ENCODE data around the gene TEX47. TPM values are rescaled to one million over a fixed set of nuclear protein-coding genes. Genes with fewer than 3 reads are reported as not detected.

Gene TEX47
- polyA plus RNA-seq, 3 donors, result not detected

- Mint-ChIP-seq H3K27ac (peak overlapping the region in 1 of 7 donors; percentile 77), H3K27me3 (ENCODE audit: low read depth in 3 of 3) (peaks cover 42 to 66% (median 53%) of the 10 kb centered on the region in 3 donors), H3K9me3 (peaks cover 0 to 3% (median 1%) of the 10 kb centered on the region in 7 donors), H3K4me3 (peak overlapping the region in 1 of 2 donors; percentile 68), H3K4me1 (peaks cover 4% of the 10 kb centered on the region), H3K36me3 (no peaks in the 10 kb centered on the region)
- TF ChIP-seq, protein P1, sequence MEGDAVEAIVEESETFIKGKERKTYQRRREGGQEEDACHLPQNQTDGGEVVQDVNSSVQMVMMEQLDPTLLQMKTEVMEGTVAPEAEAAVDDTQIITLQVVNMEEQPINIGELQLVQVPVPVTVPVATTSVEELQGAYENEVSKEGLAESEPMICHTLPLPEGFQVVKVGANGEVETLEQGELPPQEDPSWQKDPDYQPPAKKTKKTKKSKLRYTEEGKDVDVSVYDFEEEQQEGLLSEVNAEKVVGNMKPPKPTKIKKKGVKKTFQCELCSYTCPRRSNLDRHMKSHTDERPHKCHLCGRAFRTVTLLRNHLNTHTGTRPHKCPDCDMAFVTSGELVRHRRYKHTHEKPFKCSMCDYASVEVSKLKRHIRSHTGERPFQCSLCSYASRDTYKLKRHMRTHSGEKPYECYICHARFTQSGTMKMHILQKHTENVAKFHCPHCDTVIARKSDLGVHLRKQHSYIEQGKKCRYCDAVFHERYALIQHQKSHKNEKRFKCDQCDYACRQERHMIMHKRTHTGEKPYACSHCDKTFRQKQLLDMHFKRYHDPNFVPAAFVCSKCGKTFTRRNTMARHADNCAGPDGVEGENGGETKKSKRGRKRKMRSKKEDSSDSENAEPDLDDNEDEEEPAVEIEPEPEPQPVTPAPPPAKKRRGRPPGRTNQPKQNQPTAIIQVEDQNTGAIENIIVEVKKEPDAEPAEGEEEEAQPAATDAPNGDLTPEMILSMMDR (IDR thresholded peaks at IDR 0.05), result no peak
- no peaks in the 10 kb centered on the region for H4K20me1 ChIP-seq (ENCODE audit: insufficient read depth, low read length)
- H3K36me3 ChIP-seq (replicated peaks in 1 of 2; ENCODE audit: control insufficient read depth in 1 of 2, insufficient read depth in 2 of 2, low read length in 2 of 2), result no peaks in the 10 kb centered on the region
- H2AFZ ChIP-seq (ENCODE audit: insufficient read depth, low read depth, low read length, poor library complexity, severe bottlenecking), result no peak overlapping the region
- WGBS (ENCODE audit: insufficient coverage), result 5% methylated on average over 21 of the region's 33 CpGs
- DNase-seq, result no peak
- intact Hi-C loops (cut with micrococcal nuclease), result no loop called here
- H3K9me3 ChIP-seq (replicated peaks in 1 of 2; ENCODE audit: control insufficient read depth in 1 of 2, insufficient read depth in 1 of 2, low read length in 2 of 2), result peaks cover 0 to 8% of the 10 kb centered on the region in 2 donors
- no peak overlapping the region for H3K4me2 ChIP-seq (replicated peaks; ENCODE audit: extremely low read depth, low read length, poor library complexity, severe bottlenecking)
- no peak overlapping the region for H3K9ac ChIP-seq (ENCODE audit: insufficient read depth, low read length, poor library complexity, severe bottlenecking)
- H3K4me1 ChIP-seq (ENCODE audit: control insufficient read depth in 1 of 2, insufficient read depth in 2 of 2, low read length in 2 of 2), result no peaks in the 10 kb centered on the region
- H3K79me2 ChIP-seq (ENCODE audit: insufficient read depth, low read length), result no peaks in the 10 kb centered on the region
- H3K27ac ChIP-seq (ENCODE audit: low read depth in 1 of 2, low read length in 2 of 2), result no peak overlapping the region
- H3K27me3 ChIP-seq (ENCODE audit: control insufficient read depth in 2 of 2, insufficient read depth in 2 of 2, low read length in 2 of 2), result peaks cover 39 to 69% of the 10 kb centered on the region in 2 donors
- H3K4me3 ChIP-seq (replicated peaks in 1 of 3; ENCODE audit: low read depth in 2 of 3, low read length in 3 of 3), result no peak overlapping the region
These were observed 36.9 kb downstream of the TEX47 start for GRCh38 chr7:88758381-88759229.

- H3K27me3 Mint-ChIP-seq (ENCODE audit: low read depth in 3 of 3), result peaks cover 38 to 60% (median 50%) of the 10 kb centered on the region in 3 donors
- no peak overlapping the region for H3K4me3 ChIP-seq (replicated peaks in 1 of 3; ENCODE audit: low read depth in 2 of 3, low read length in 3 of 3)
- no peaks in the 10 kb centered on the region for H3K36me3 Mint-ChIP-seq
- H3K4me1 ChIP-seq (ENCODE audit: control insufficient read depth in 1 of 2, insufficient read depth in 2 of 2, low read length in 2 of 2), result no peaks in the 10 kb centered on the region
- no peak for DNase-seq
- H3K27me3 ChIP-seq (ENCODE audit: control insufficient read depth in 2 of 2, insufficient read depth in 2 of 2, low read length in 2 of 2), result peaks cover 39 to 66% of the 10 kb centered on the region in 2 donors
- intact Hi-C loops (cut with micrococcal nuclease), result no loop called here
- H3K27ac Mint-ChIP-seq, result no peak overlapping the region
- WGBS (ENCODE audit: insufficient coverage), result no CpG with 5 or more reads among the region's 2 CpGs
- no peak overlapping the region for H3K27ac ChIP-seq (ENCODE audit: low read depth in 1 of 2, low read length in 2 of 2)
- H3K4me2 ChIP-seq (replicated peaks; ENCODE audit: extremely low read depth, low read length, poor library complexity, severe bottlenecking), result no peak overlapping the region
- peaks cover 4% of the 10 kb centered on the region for H3K4me1 Mint-ChIP-seq
- H3K9ac ChIP-seq (ENCODE audit: insufficient read depth, low read length, poor library complexity, severe bottlenecking), result no peak overlapping the region
- no peaks in the 10 kb centered on the region for H3K36me3 ChIP-seq (replicated peaks in 1 of 2; ENCODE audit: control insufficient read depth in 1 of 2, insufficient read depth in 2 of 2, low read length in 2 of 2)
- no peak overlapping the region for H2AFZ ChIP-seq (ENCODE audit: insufficient read depth, low read depth, low read length, poor library complexity, severe bottlenecking)
- H3K9me3 ChIP-seq (replicated peaks in 1 of 2; ENCODE audit: control insufficient read depth in 1 of 2, insufficient read depth in 1 of 2, low read length in 2 of 2), result peaks cover 0 to 8% of the 10 kb centered on the region in 2 donors
- peak overlapping the region in 1 of 2 donors; percentile 39 for H3K4me3 Mint-ChIP-seq
- H3K9me3 Mint-ChIP-seq, result peaks cover 0 to 3% (median 1%) of the 10 kb centered on the region in 7 donors
- no peaks in the 10 kb centered on the region for H4K20me1 ChIP-seq (ENCODE audit: insufficient read depth, low read length)
- H3K79me2 ChIP-seq (ENCODE audit: insufficient read depth, low read length), result no peaks in the 10 kb centered on the region
- TF ChIP-seq, protein P1 (IDR thresholded peaks at IDR 0.05), result no peak
These were observed 38.2 kb downstream of the TEX47 start for GRCh38 chr7:88757371-88757770.
